A549 (cell line): ENCODE measurements around the gene EPHB4. TPM values are rescaled to one million over a fixed set of nuclear protein-coding genes. Genes with fewer than 3 reads are reported as not detected.

Source experiments
- ATAC-seq, 2 experiments: fragments of 200-7000 bp in 1 of 2; fragments of >200 bp in 1 of 2; cut with Nextera tagmentation in 1 of 2; cut with Tn5 transposase in 1 of 2; 3 replicates each; pipeline versions ENCODE4 v1.8.0 to v1.9.1; 2018 to 2020; ENCODE audit warnings: mild to moderate bottlenecking in 1 of 2, moderate library complexity in 1 of 2
- CTCF ChIA-PET: fragments of 300-600 bp; sonication (Branson Sonifier 250); formaldehyde crosslinking; extraction: SDS; loops from one replicate; lab custom pipeline; 2021; ENCODE audit warnings: antibody characterized with exemption, inconsistent platforms; lab: Yijun Ruan, JAX
- POLR2A ChIA-PET: fragments of 350-600 bp; formaldehyde crosslinking; extraction: SDS; loops from one replicate; lab custom pipeline; 2021; ENCODE audit warnings: antibody characterized with exemption, inconsistent platforms; lab: Yijun Ruan, JAX
- DNase-seq, 2 experiments: peaks; one replicate each; pipeline versions ENCODE4 v3.0.0 to v3.0.0-alpha.2; 2011 to 2016; ENCODE audit warnings: low read depth in 1 of 2, low spot score in 1 of 2
- FAIRE-seq: peaks from 2 replicates; lab custom pipeline; 2011; peaks lifted over from hg19 to GRCh38; lab: Jason Lieb, UNC
- H3K27ac ChIP-seq, 2 experiments: fragments of >200 bp; sonication (Bioruptor Twin); formaldehyde crosslinking; 3 replicates each; pipeline ENCODE4 v1.5.1; 2016 to 2017
- H3K4me1 ChIP-seq: fragments of >200 bp; sonication (Bioruptor Twin); formaldehyde crosslinking; 3 replicates; pipeline ENCODE4 v1.6.1; 2016
- H3K4me2 ChIP-seq: fragments of >200 bp; sonication (Bioruptor Twin); formaldehyde crosslinking; 3 replicates; pipeline ENCODE4 v1.6.1; 2016
- H3K4me3 ChIP-seq: fragments of >200 bp; sonication (Bioruptor Twin); formaldehyde crosslinking; 3 replicates; pipeline ENCODE4 v1.5.1; 2016
- H3K9me3 ChIP-seq: fragments of >200 bp; sonication (Bioruptor Twin); formaldehyde crosslinking; 3 replicates; pipeline ENCODE4 v1.6.1; 2016
- BHLHE40 ChIP-seq: IDR thresholded peaks from 2 replicates; pipeline ENCODE4 v1.6.1; 2012; ENCODE audit warnings: low read depth, low read length, inconsistent platforms
- CBX8 ChIP-seq: fragments of 200-600 bp; sonication (generic); IDR thresholded peaks from 2 replicates; pipeline ENCODE4 v1.6.1; 2016
- CHD2 ChIP-seq: fragments of 150-350 bp; IDR thresholded peaks from 2 replicates; pipeline ENCODE4 v1.6.1; 2014; ENCODE audit warnings: low read length; ENCODE audit not compliant: partially characterized antibody
- CHD4 ChIP-seq: fragments of 200-600 bp; sonication (generic); IDR thresholded peaks from 2 replicates; pipeline ENCODE4 v1.6.1; 2016; ENCODE audit warnings: antibody characterized with exemption, mild to moderate bottlenecking, borderline replicate concordance
- CTCF ChIP-seq: fragments of >200 bp; sonication (Bioruptor Twin); formaldehyde crosslinking; IDR thresholded peaks from 3 replicates; pipeline ENCODE4 v1.5.1; 2016
- FOSB ChIP-seq: fragments of 250-450 bp; sonication (Bioruptor Pico); IDR thresholded peaks from 2 replicates; pipeline ENCODE4 v1.5.0; 2020; ENCODE audit warnings: mild to moderate bottlenecking, moderate library complexity
- FOXS1 ChIP-seq: fragments of 250-450 bp; sonication (Bioruptor Pico); IDR thresholded peaks from 2 replicates; pipeline ENCODE4 v1.5.0; 2020; ENCODE audit warnings: mild to moderate bottlenecking, moderate library complexity
- GATA3 ChIP-seq: IDR thresholded peaks from 2 replicates; pipeline ENCODE4 v1.6.1; 2012; ENCODE audit warnings: borderline replicate concordance
- HEYL ChIP-seq: fragments of 250-450 bp; sonication (Bioruptor Pico); IDR thresholded peaks from 2 replicates; pipeline ENCODE4 v1.8.0; 2021; ENCODE audit warnings: mild to moderate bottlenecking, moderate library complexity
- HOXA7 ChIP-seq: fragments of 250-450 bp; sonication (Bioruptor Pico); IDR thresholded peaks from 2 replicates; pipeline ENCODE4 v1.5.0; 2020; ENCODE audit warnings: mild to moderate bottlenecking, moderate library complexity
- MAFK ChIP-seq: fragments of 450-650 bp; IDR thresholded peaks from 2 replicates; pipeline ENCODE4 v1.6.1; 2014; ENCODE audit not compliant: partially characterized antibody
- NR3C1 ChIP-seq: fragments of >200 bp; sonication (Bioruptor Twin); formaldehyde crosslinking; IDR thresholded peaks from 3 replicates; pipeline ENCODE4 v1.6.1; 2017
- PHF8 ChIP-seq: fragments of 200-600 bp; sonication (generic); IDR thresholded peaks from 2 replicates; pipeline ENCODE4 v1.6.1; 2016; ENCODE audit warnings: low read depth, mild to moderate bottlenecking, antibody characterized with exemption, moderate library complexity, borderline replicate concordance
- POLR2A ChIP-seq: IDR thresholded peaks from 2 replicates; pipeline ENCODE4 v1.6.1; 2012; ENCODE audit warnings: mild to moderate bottlenecking, low read length
- POLR2AphosphoS2 ChIP-seq: conservative IDR thresholded peaks from 2 replicates; pipeline ENCODE4 v1.6.1; 2012; ENCODE audit warnings: low read length, improper control_type of control experiment, inconsistent platforms
- RARB ChIP-seq: fragments of 250-450 bp; sonication (Bioruptor Pico); IDR thresholded peaks from 2 replicates; pipeline ENCODE4 v1.8.0; 2021; ENCODE audit warnings: mild to moderate bottlenecking, moderate library complexity
- SREBF2 ChIP-seq: fragments of 450-650 bp; IDR thresholded peaks from 2 replicates; pipeline ENCODE4 v1.6.1; 2014; ENCODE audit warnings: mild to moderate bottlenecking, moderate library complexity
- TP53 ChIP-seq: fragments of 250-450 bp; sonication (Bioruptor Pico); IDR thresholded peaks from 2 replicates; pipeline ENCODE4 v1.5.0; 2021; ENCODE audit warnings: mild to moderate bottlenecking, moderate library complexity
- WGBS: methylation state at CpG from one replicate; pipeline ENCODE4 v1.1.6; 2017; ENCODE audit errors: missing lambda C conversion rate; 5-methylcytosine and 5-hydroxymethylcytosine counted together
- polyA plus RNA-seq, 4 experiments: library from polyadenylated mRNA; depleted of rRNA in 3 of 4; stranded (reverse); fragments of >200 nt; fragmentation: RNase III in 1 of 4; extraction: RNeasy Plus Mini Kit Qiagen cat#74134 plus additional on column Dnase treatment in 1 of 4; gene quantifications; 2 replicates in 3 of 4; 3 replicates in 1 of 4; pipeline ENCODE4 v1.2.3, GENCODE V29; 2011 to 2017
- TF ChIP-seq, protein P1 (sequence below): fragments of 450-650 bp; IDR thresholded peaks from 2 replicates; pipeline ENCODE4 v1.6.1; 2014; ENCODE audit warnings: antibody characterized with exemption
- TF ChIP-seq, protein P2 (sequence below): IDR thresholded peaks from 2 replicates; pipeline ENCODE4 v1.6.1; 2012
- TF ChIP-seq, protein P3 (sequence below): fragments of 250-450 bp; sonication (Bioruptor Pico); IDR thresholded peaks from 2 replicates; pipeline ENCODE4 v1.5.0; 2020; ENCODE audit warnings: low read depth, mild to moderate bottlenecking, moderate library complexity
- TF ChIP-seq, protein P4 (sequence below): IDR thresholded peaks from 2 replicates; pipeline ENCODE4 v1.6.1; 2012; ENCODE audit warnings: low read depth, borderline replicate concordance

EPHB4 gene
- polyA plus RNA-seq, 2 of the 4 experiments (the other 2 are of a cell fraction): 30.4 to 40.5 TPM

DNA sequence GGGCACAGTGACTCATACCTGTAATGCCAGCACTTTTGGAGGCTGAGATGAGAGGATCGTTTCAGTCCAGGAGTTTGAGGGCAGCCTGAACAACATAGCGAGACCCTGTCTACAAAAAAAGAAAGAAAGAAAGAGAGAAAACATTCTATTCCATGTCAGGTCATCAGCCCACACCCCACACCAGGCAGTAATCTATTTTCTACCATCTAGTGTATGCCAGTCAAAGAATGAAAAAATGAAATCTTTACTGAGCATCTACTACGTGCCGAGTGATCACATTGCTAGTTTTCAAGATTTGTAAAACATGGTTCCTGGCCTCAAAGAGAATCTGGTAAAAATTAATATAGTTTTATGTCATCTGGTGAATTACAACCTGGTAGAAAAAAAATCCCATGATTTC lies 3.1 kb upstream of the EPHB4 start:
- TF ChIP-seq, protein P1, sequence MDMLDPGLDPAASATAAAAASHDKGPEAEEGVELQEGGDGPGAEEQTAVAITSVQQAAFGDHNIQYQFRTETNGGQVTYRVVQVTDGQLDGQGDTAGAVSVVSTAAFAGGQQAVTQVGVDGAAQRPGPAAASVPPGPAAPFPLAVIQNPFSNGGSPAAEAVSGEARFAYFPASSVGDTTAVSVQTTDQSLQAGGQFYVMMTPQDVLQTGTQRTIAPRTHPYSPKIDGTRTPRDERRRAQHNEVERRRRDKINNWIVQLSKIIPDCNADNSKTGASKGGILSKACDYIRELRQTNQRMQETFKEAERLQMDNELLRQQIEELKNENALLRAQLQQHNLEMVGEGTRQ: no peak
- TF ChIP-seq FOXS1 (CRISPR knock-in tag) (no peak), CHD2 (no peak), POLR2A (no peak), HOXA7 (CRISPR knock-in tag) (no peak), GATA3 (no peak), PHF8 (no peak), CBX8 (no peak), SREBF2 (no peak), BHLHE40 (no peak)
- TF ChIP-seq, protein P2, sequence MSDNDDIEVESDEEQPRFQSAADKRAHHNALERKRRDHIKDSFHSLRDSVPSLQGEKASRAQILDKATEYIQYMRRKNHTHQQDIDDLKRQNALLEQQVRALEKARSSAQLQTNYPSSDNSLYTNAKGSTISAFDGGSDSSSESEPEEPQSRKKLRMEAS: no peak
- no peak for FAIRE-seq
- no peak overlapping the region for H3K4me3 ChIP-seq
- ChIA-PET POLR2A (no interaction called here), CTCF (interaction anchor here (1.2 to 18.3 kb wide), 2 partner anchors 24 to 139 kb away, joined by 3 to 317 read pairs; no protein-coding TSS in a partner anchor)
- H3K9me3 ChIP-seq: no peaks in the 10 kb centered on the region
- DNase-seq: no peak
- H3K27ac ChIP-seq: no peak overlapping the region
- WGBS: 89% methylated on average over 4 of the region's 4 CpGs
- H3K4me2 ChIP-seq: no peak overlapping the region
- no peak for ATAC-seq
- peaks cover 21% of the 10 kb centered on the region; the same call in 2 of the 3 replicates for H3K4me1 ChIP-seq

GRCh38 chr7:100829150-100829716 lies 1.9 kb upstream of the EPHB4 start:
- POLR2A ChIA-PET: no interaction called here
- no peak for TF ChIP-seq MAFK
- TF ChIP-seq HEYL: no peak
- no peak for TF ChIP-seq RARB (CRISPR knock-in tag)
- no peak for TF ChIP-seq POLR2AphosphoS2
- TF ChIP-seq, protein P3, sequence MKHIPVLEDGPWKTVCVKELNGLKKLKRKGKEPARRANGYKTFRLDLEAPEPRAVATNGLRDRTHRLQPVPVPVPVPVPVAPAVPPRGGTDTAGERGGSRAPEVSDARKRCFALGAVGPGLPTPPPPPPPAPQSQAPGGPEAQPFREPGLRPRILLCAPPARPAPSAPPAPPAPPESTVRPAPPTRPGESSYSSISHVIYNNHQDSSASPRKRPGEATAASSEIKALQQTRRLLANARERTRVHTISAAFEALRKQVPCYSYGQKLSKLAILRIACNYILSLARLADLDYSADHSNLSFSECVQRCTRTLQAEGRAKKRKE (CRISPR knock-in tag): no peak
- no peak for TF ChIP-seq NR3C1
- no peak for TF ChIP-seq CBX8
- no peak for TF ChIP-seq FOSB (CRISPR knock-in tag)
- TF ChIP-seq TP53: no peak
- TF ChIP-seq CHD4: no peak
- TF ChIP-seq, protein P1: no peak
- TF ChIP-seq, protein P4, sequence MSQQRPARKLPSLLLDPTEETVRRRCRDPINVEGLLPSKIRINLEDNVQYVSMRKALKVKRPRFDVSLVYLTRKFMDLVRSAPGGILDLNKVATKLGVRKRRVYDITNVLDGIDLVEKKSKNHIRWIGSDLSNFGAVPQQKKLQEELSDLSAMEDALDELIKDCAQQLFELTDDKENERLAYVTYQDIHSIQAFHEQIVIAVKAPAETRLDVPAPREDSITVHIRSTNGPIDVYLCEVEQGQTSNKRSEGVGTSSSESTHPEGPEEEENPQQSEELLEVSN: no peak
- no peak for TF ChIP-seq CTCF
- DNase-seq (no peak), ATAC-seq (no peak), FAIRE-seq (no peak)
- Histone ChIP-seq H3K4me3 (no peak overlapping the region), H3K4me2 (no peak overlapping the region), H3K9me3 (no peaks in the 10 kb centered on the region), H3K4me1 (peaks cover 30% of the 10 kb centered on the region; the same call in 2 of the 3 replicates), H3K27ac (no peak overlapping the region)
- WGBS: 89% methylated on average over 20 of the region's 20 CpGs
- CTCF ChIA-PET: interaction anchor here (0.9 to 18.3 kb wide), 5 partner anchors 23 to 190 kb away, joined by 3 to 317 read pairs (median 9); partner anchors contain the start of genes POP7 and SLC12A9
